Stimulated activated CD4-positive, alpha-beta T cell treated with anti-CD3 and anti-CD28 coated beads, Interleukin-1b, Interleukin-23, amount 100 ng/mL, for 48 hours (primary cell): ENCODE data around the gene FBRSL1.
"Not testable (repeated sequence)": the region's sequence is repeated elsewhere in the genome, so short reads cannot be mapped to it uniquely, and the experiment has no call there.

ENCODE experiments used
- DNase-seq: peaks from one replicate; pipeline ENCODE4 v3.0.0-alpha.2; 2020

FBRSL1 gene

GRCh38 chr12:132529156-132529839, 39.3 kb downstream of the FBRSL1 start:
- DNase-seq: no peak

- DNase-seq: no peak
Measured at GRCh38 chr12:132529906-132530305, 40.0 kb downstream of the FBRSL1 start.

- DNase-seq: no peak
Measured at GRCh38 chr12:132530447-132530846, 40.5 kb downstream of the FBRSL1 start.

GRCh38 chr12:132530851-132531250, 40.9 kb downstream of the FBRSL1 start:
- no peak for DNase-seq

GRCh38 chr12:132532711-132533583, 43.0 kb downstream of the FBRSL1 start:
- not testable (repeated sequence) for DNase-seq

GRCh38 chr12:132533584-132533958, 43.6 kb downstream of the FBRSL1 start:
- no peak for DNase-seq

- no peak for DNase-seq
Measured at GRCh38 chr12:132534076-132534475, 44.1 kb downstream of the FBRSL1 start.

GRCh38 chr12:132535019-132535418, 45.1 kb downstream of the FBRSL1 start:
- DNase-seq: no peak

GRCh38 chr12:132536102-132536876, 46.3 kb downstream of the FBRSL1 start:
- DNase-seq: no peak

- no peak for DNase-seq
Measured at GRCh38 chr12:132537049-132537448, 47.1 kb downstream of the FBRSL1 start.

GRCh38 chr12:132537836-132538662, 48.1 kb downstream of the FBRSL1 start:
- DNase-seq: no peak

GRCh38 chr12:132538663-132538990, 48.7 kb downstream of the FBRSL1 start:
- DNase-seq: no peak

GRCh38 chr12:132539016-132539773, 49.2 kb downstream of the FBRSL1 start:
- DNase-seq: no peak

GRCh38 chr12:132540436-132540835, 50.5 kb downstream of the FBRSL1 start:
- no peak for DNase-seq

- no peak for DNase-seq
Measured at GRCh38 chr12:132541200-132541599, 51.2 kb downstream of the FBRSL1 start.

- DNase-seq: no peak
Measured at GRCh38 chr12:132541996-132542395, 52.0 kb downstream of the FBRSL1 start.

GRCh38 chr12:132542661-132543060, 52.7 kb downstream of the FBRSL1 start:
- DNase-seq: no peak

- DNase-seq: no peak
Measured at GRCh38 chr12:132543298-132544079, 53.5 kb downstream of the FBRSL1 start.

- no peak for DNase-seq
Measured at GRCh38 chr12:132544080-132544397, 54.1 kb downstream of the FBRSL1 start.

GRCh38 chr12:132544498-132544897, 54.5 kb downstream of the FBRSL1 start:
- DNase-seq: no peak
